HG02981 (cell line): ENCODE data around the gene EPHB6.

ENCODE experiments used
- ATAC-seq: cut with Tn5 transposase; IDR thresholded peaks from one replicate; pipeline ENCODE4 v1.9.1; 2021; ENCODE audit warnings: mild to moderate bottlenecking, moderate library complexity; ENCODE audit not compliant: unreplicated experiment

EPHB6 gene

DNA sequence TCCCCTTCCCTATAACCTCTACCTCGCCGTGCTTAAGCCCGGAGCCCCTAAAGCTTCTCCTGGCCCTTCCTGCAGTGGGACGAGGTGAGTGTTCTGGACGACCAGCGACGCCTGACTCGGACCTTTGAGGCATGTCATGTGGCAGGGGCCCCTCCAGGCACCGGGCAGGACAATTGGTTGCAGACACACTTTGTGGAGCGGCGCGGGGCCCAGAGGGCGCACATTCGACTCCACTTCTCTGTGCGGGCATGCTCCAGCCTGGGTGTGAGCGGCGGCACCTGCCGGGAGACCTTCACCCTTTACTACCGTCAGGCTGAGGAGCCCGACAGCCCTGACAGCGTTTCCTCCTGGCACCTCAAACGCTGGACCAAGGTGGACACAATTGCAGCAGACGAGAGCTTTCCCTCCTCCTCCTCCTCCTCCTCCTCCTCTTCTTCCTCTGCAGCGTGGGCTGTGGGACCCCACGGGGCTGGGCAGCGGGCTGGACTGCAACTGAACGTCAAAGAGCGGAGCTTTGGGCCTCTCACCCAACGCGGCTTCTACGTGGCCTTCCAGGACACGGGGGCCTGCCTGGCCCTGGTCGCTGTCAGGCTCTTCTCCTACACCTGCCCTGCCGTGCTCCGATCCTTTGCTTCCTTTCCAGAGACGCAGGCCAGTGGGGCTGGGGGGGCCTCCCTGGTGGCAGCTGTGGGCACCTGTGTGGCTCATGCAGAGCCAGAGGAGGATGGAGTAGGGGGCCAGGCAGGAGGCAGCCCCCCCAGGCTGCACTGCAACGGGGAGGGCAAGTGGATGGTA lies 9.2 kb downstream of the EPHB6 start:
- ATAC-seq: no peak

DNA sequence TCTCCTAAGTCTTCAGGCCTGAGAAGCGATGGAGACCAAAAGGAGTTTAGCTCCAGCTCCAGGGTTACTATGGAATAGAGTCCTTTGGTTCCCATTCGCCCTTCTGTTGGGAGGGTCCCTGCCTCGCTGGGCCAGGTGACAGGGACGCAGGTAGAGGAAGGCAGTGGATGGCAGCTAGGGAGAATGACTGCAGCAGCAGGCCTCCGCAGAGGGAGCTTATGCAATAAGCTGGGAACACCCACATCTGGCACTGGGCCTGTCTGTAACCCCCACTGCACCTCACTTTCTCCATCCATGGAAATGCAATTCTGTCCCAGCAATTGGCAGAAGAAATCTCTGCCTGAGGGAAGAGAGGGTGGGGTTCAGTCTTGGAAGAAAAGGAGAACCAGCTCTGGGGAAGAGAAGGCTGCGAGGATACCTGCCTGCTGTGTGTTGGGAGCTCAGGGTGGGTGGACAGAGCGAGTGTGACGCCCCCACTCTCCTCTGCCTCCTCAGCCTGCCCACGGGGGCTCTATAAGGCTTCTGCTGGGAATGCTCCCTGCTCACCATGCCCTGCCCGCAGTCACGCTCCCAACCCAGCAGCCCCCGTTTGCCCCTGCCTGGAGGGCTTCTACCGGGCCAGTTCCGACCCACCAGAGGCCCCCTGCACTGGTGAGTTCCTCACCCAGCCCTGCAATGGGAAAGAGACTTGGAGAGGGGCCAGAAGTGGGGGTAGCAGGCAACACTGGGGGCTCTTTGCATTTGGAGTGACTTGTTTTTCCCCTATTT lies 10.3 kb downstream of the EPHB6 start:
- no peak for ATAC-seq

DNA sequence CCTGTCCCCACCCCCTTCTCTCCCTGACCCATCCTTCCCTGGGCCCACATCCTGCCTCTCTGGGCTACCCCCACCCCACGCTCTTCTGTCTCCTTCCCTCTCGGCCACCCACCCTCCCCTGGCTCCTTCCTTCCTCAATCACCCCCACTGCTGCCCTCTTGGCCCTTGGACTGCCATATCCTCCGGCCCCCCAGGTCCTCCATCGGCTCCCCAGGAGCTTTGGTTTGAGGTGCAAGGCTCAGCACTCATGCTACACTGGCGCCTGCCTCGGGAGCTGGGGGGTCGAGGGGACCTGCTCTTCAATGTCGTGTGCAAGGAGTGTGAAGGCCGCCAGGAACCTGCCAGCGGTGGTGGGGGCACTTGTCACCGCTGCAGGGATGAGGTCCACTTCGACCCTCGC lies 10.9 kb downstream of the EPHB6 start:
- ATAC-seq: no peak

DNA sequence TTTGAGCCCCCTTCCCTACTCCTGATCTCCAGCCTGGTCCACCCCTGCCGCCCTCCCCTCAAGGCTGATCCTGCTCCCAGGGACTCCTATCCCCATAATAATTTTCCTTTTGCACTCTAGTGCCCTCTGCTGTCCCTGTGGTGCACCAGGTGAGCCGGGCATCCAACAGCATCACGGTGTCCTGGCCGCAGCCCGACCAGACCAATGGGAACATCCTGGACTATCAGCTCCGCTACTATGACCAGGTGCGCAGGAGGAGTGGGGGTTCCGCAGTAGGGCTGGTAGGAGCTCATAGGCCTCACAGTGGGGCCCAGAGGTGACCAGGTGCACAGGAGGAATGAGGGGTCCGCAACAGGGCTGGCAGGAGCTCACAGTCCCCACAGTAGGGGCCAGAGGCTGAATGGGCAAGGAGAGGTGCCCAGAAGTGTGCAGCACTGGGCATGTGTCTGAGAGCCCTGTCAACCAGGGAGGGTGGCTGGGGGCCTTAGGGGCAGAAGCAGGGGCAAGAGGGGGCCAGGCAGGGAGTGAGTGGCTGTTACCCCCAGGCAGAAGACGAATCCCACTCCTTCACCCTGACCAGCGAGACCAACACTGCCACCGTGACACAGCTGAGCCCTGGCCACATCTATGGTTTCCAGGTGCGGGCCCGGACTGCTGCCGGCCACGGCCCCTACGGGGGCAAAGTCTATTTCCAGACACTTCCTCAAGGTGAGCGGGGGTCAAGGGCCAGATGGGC lies 11.7 kb downstream of the EPHB6 start:
- ATAC-seq: no peak

DNA sequence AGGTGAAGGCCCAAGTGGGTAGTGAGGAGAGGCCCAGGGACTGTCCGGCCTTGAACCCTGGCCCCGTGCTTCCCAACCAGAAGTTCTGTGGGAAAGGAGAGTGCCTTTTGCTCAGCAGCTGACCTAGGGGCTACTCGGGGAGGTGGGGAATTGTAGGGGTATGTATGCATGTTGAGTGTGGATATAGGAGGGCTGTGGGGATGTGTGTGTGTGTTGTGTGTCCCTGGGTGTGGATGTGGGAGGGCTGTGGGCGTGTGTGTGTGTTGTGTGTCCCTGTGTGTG lies 12.2 kb downstream of the EPHB6 start:
- no peak for ATAC-seq

DNA sequence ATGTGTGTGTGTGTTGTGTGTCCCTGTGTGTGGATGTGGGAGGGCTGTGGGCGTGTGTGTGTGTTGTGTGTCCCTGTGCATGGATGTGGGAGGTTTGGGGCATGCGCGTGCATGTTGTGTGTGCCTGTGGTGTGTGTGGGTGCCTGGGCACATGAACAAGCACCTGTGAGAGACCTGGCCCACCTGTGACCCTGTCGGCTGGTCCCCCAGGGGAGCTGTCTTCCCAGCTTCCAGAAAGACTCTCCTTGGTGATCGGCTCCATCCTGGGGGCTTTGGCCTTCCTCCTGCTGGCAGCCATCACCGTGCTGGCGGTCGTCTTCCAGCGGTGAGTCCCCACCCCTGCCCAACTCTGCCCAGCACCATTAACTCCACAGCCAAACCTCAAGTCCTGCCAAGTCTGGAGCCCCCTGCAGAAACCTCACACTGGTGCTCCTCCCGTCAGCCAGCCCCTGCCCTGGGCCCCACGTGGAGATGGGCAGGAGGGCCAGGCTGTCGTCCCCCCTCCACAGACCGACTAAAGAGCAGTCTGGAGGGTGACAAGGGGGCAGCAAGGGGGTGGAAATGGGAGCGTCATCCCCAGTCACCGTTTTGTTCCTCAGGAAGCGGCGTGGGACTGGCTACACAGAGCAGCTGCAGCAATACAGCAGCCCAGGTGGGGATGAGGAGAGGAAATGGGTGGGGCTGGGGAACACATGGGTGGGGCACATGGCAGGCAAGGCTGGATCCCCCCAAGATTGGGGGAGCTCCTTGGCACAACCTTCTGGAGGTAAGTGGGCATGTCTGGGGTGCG lies 12.7 kb downstream of the EPHB6 start:
- no peak for ATAC-seq

DNA sequence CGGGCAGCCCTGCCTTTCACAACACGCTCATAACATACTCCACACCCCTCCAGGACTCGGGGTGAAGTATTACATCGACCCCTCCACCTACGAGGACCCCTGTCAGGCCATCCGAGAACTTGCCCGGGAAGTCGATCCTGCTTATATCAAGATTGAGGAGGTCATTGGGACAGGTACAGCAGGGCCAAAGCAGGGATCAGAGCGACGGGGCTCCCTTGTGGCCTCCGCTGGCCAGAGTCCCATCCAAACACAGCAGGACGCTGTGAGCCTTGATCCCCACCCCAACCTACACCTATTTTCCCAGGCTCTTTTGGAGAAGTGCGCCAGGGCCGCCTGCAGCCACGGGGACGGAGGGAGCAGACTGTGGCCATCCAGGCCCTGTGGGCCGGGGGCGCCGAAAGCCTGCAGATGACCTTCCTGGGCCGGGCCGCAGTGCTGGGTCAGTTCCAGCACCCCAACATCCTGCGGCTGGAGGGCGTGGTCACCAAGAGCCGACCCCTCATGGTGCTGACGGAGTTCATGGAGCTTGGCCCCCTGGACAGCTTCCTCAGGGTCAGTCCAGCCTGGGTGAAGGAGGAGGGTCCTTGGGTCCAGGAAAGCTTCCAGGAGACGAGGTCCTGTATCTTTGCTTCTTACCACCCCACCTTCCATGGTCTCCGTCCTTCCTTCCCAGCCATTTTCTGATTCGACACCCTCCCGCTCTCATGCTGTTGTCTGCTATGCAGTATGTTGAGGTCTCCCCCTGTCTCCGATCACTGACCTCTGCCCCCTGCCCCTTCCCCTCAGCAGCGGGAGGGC lies 13.5 kb downstream of the EPHB6 start:
- ATAC-seq: no peak

DNA sequence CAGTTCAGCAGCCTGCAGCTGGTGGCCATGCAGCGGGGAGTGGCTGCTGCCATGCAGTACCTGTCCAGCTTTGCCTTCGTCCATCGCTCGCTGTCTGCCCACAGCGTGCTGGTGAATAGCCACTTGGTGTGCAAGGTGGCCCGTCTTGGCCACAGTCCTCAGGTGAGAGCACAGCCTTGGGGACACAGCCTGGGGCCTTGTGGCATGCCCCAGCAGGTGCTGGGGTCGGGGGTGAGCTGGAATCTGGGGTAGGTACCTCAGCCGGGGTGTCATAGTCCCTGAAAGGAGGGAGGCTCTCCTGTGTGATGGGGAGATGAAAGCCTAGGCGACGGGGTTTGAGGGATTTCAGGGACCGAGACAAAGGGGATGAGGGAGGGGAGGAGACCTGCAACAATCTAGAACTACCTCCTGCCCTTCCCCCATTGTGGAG lies 14.1 kb downstream of the EPHB6 start:
- ATAC-seq: no peak

DNA sequence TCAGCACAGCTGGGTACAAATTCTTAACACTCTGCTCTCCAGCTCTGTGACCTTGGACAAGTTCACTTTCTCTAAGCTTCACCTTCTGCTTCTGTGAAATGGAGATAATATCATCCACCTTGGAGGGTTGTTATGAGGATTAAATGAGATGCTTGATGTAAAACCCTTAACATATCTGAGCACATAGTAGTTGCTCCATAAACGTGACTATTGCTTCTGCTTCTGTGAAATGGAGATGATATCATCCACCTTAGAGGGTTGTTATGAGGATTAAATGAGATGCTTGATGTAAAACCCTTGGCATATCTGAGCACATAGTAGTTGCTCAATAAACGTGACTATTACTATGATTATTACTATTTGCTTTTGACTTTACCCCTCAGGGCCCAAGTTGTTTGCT lies 14.6 kb downstream of the EPHB6 start:
- ATAC-seq: no peak

DNA sequence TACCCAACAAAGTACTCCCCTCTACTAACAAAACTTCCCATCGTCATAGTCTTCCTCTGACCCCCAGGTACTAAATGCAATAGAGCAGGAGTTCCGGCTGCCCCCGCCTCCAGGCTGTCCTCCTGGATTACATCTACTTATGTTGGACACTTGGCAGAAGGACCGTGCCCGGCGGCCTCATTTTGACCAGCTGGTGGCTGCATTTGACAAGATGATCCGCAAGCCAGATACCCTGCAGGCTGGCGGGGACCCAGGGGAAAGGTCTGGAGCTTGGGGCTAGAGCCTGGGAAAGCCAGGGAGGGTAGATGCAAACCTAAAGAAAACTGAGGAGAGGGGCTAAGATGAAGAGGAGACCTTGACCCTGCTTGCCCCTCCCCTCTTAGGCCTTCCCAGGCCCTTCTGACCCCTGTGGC lies 15.3 kb downstream of the EPHB6 start:
- no peak for ATAC-seq

DNA sequence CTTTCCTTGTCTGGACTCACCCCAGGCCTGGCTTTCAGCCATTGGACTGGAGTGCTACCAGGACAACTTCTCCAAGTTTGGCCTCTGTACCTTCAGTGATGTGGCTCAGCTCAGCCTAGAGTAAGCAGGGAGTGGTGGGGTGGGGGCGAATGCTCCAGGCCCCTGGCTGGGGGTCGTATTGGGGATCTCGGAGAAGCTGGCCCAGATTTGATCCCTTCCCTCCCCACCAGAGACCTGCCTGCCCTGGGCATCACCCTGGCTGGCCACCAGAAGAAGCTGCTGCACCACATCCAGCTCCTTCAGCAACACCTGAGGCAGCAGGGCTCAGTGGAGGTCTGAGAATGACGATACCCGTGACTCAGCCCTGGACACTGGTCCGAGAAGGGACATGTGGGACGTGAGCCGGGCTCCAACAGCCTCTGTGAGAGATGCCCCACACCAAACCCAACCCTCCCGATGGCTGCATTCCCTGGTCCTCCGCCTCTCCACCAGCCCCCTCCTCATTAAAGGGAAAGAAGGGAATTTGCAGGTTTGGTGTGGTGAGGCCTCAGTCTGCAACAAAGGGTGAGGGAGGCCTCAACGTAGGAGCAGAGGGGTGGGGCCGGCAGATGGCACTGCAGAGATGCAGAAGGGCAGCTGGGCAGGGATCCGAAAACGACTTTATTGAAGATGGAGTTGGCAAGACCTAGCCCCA lies 15.8 kb downstream of the EPHB6 start:
- no peak for ATAC-seq

DNA sequence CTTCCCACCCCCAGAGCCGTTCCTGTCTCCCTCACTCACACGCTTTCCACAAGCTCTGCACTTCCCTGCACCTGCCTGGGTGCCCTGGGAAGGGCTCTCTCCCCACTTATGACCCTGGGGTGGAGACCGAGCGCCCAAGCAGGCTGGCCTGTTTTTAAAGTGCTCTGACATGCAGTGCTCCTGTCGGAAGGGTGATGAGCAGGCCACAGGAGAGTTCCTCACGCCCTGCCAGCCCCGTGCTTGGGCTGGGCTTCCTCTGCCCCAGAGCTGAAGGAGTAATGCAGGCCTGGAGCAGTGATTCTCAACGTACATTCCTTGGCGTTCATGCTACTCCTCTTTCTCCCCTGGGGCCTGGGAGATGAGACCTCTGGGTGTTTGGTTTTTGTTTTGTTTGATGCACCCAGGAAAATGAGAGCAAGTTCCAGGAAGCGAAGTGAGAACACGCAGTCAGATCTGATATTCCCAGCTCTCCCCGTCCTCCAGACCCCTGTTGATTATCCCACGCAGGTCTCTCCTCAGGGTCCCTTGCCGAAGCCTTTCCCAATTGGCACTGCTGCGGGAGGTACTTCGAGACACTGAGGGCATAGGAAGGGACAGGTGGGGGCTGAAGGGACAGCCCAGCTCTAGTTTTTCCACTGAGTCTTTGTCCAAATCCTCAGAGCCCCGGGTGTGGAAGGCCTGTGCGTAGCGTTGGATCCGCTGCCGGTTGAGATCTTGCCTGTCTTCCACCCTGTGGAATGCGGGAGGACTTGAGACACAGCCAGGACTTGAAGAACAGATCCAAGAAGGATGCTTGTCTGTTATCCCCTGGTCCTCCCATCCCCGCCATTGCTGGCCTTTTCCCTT lies 16.6 kb downstream of the EPHB6 start:
- no peak for ATAC-seq

DNA sequence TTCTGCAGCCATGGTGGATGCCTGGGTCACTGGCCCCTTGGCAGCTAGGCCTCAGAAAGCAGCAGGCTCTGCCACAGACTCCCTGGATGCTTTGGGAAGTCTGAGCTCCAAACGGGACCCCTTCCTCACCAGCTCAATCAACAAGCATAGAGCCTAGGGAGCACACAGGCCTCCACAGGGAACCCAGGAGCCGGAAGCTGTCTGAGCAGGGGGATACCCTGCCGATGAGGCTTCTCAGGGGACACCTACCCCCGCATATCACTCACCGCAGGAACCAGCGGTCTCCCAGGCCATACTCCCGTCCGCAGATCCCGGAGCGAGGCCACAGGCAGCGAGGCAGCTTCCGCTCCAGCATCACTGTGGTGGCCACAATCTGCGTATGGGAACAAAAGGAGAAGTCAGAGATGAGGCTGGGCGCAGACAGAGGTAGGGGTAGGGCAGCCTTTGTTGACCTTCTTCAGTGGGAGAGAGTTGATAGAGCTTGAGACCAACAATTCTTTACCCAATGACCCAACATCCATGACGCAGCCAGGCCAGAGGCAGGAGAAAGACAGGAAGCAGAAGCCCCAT lies 17.3 kb downstream of the EPHB6 start:
- ATAC-seq: no peak

DNA sequence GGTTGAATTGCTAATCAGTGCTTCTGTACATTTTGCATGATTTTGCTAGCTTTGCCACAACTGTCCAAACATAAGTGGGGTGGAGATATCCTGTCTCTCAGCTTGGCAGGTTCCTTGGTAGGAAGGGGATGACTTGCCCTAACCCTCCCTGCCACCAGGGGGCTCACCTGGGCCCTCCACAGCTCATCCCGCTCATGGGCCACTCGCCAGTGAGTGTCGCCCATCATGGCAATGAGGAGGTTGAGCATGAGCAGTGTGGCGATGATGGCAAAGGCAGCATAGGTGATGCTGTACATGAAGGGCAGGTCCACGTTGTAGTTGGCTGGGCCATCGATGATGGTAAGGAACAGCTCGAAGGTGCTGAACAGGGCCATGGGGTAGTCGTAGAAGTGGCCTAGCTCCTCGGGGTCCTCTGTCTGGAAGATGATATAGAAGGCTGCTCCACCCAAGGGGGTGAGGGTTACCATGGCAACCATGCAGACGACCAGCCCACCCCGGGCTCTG lies 18.5 kb downstream of the EPHB6 start:
- peak; percentile 71 for ATAC-seq

DNA sequence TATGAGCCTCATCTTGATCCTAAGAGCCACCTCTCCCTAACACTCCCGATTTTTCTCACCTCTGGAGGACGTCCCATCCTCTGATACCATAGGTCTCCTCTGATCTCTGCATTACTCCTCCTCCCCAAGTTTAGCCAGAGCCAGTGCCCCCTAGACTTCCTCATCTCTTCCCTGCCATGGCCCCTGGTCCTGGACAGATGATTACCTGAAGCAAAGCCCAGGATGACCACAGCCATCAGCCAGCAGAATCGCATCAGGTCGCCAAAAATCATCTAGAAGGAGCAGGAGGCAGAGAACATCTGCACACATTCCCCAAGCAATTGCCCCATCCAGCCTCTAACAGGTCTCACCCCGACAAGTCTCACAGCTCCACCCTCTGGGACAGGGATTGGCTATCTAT lies 19.0 kb downstream of the EPHB6 start:
- ATAC-seq: no peak

DNA sequence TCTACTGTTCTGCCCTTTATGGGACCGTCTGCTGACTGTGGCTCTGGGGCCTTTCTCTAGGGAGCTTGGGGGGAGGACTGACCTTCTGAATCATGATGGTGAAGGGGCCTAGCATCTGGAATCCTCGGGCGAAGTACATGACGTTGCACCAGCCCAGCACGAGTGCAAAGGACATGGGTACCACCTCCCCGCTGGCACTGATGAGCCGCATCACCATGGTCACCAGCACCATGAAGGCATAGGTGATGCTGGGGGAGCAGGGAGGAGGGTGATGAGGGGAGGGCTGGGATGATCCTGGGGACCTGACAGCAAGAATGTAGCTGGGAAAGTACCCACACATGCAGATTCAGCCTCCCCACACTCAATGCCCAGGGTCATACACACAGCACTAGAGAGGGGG lies 19.5 kb downstream of the EPHB6 start:
- ATAC-seq: no peak

DNA sequence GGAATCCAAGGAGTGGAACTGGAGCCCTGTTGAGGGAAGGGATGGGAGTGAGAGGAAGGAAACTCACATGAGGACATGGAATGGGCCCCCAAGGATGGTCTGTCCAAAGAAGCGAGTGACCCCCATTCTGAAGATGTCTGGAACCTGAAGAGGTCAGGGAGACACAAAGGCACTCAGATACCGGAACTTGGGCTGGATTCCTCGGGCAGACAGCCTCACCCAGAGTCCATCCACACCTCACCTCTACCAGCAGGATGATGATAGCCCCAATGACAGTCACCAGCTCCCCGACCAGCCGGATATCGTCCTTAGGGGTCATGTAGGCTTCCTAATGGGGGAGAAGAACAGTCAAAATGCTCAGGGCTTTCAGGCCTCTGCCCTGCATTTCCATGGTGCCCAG lies 20.0 kb downstream of the EPHB6 start:
- ATAC-seq: no peak

DNA sequence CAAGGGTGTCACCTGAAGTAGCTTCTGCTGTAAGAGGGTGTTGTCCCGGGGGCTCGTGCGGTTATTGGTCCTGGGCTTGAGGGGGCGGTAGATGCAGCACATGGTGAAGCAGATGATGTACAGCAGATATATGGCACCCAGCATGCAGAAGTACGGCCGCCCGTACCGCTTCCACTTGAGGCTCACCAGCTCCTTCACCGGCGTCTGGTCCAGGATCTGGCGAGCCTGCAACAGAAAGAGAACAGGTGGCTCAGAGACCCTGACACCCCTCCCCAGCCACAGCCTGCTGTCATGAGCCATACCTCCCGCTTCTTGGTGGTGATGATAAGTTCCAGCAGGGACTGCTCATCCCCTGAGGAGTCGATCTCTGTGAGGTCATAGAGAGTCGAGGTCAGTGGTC lies 20.6 kb downstream of the EPHB6 start:
- no peak for ATAC-seq
